ENCODE data around the gene IGF2BP2. TPM values are rescaled to one million over a fixed set of nuclear protein-coding genes. Genes with fewer than 3 reads are reported as not detected.

Gene IGF2BP2
- total and polyA plus RNA-seq, 9 of the 15 experiments (the other 6 are each of a cell fraction or from before 2014, with no cell fraction given): 3.2 to 59.6 (median 30.5) TPM

DNA sequence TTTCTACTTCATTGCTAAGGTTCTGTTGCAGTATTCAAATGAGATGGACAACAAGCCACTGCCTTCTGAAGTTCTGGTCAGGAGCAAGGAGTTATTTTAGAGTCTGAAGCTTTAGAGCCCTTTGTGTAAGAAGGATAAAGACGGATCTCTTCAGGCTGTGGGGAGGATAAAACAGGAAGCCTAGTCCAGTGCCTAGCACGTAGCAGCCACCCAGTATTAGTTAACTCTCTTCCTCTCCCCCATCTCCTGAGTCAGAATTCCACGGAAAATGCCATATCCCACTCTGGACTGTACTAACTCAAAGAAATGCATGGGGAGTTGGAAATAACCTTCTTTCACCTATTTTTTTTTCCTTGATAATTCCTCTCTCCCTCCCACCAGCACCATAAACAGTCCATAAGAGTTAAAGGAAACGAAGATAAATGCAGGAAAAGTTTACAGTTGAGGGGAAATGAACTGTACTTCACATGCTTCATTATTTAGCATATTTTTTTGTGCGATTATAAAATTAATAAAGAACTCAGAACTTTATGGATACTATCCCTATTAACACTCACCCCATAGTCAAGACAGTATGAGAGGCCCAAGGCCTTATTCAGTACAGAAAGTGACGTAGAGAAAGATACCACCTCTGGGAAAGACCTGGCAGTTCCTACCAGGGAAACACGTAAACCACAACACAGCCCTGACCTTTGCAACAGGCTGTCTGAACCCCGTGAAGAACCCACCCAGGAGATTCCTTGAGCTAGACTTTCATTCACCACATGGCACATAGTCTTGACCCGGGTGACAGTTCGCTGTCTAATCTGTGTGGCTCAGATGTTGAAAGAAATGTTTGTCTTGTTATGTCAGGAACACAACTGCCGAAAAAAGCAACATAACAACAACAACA is 9.2 kb downstream of the IGF2BP2 start (continued):
- no peak for TF ChIP-seq PCBP1 (IDR thresholded peaks at IDR 0.05; ENCODE audit: low read depth, low read length, poor library complexity, severe bottlenecking)
- TF ChIP-seq ARNT (IDR thresholded peaks at IDR 0.05): no peak
- TF ChIP-seq JUNB (CRISPR knock-in tag; conservative IDR thresholded peaks at IDR 0.05): no peak
- TF ChIP-seq, protein P1, sequence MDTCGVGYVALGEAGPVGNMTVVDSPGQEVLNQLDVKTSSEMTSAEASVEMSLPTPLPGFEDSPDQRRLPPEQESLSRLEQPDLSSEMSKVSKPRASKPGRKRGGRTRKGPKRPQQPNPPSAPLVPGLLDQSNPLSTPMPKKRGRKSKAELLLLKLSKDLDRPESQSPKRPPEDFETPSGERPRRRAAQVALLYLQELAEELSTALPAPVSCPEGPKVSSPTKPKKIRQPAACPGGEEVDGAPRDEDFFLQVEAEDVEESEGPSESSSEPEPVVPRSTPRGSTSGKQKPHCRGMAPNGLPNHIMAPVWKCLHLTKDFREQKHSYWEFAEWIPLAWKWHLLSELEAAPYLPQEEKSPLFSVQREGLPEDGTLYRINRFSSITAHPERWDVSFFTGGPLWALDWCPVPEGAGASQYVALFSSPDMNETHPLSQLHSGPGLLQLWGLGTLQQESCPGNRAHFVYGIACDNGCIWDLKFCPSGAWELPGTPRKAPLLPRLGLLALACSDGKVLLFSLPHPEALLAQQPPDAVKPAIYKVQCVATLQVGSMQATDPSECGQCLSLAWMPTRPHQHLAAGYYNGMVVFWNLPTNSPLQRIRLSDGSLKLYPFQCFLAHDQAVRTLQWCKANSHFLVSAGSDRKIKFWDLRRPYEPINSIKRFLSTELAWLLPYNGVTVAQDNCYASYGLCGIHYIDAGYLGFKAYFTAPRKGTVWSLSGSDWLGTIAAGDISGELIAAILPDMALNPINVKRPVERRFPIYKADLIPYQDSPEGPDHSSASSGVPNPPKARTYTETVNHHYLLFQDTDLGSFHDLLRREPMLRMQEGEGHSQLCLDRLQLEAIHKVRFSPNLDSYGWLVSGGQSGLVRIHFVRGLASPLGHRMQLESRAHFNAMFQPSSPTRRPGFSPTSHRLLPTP (IDR thresholded peaks at IDR 0.05; ENCODE audit: borderline replicate concordance, extremely low read depth, insufficient read length): no peak
- TF ChIP-seq EP400 (IDR thresholded peaks at IDR 0.05): 0 out of 2 replicates have a peak, but pooled peaks have one; percentile 19
- no peak for TF ChIP-seq CBFA2T2 (conservative IDR thresholded peaks at IDR 0.05)
- no peak for TF ChIP-seq EZH2 (IDR thresholded peaks at IDR 0.05; ENCODE audit: borderline replicate concordance, low read depth, low read length)
- TF ChIP-seq, protein P2, sequence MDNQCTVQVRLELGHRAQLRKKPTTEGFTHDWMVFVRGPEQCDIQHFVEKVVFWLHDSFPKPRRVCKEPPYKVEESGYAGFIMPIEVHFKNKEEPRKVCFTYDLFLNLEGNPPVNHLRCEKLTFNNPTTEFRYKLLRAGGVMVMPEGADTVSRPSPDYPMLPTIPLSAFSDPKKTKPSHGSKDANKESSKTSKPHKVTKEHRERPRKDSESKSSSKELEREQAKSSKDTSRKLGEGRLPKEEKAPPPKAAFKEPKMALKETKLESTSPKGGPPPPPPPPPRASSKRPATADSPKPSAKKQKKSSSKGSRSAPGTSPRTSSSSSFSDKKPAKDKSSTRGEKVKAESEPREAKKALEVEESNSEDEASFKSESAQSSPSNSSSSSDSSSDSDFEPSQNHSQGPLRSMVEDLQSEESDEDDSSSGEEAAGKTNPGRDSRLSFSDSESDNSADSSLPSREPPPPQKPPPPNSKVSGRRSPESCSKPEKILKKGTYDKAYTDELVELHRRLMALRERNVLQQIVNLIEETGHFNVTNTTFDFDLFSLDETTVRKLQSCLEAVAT (IDR thresholded peaks at IDR 0.05): peak in 1 of 2 experiments; percentile 49; a peak in 1 of 4 replicates
- no peak for TF ChIP-seq EWSR1 (IDR thresholded peaks at IDR 0.05; ENCODE audit: borderline replicate concordance, low read depth, partially characterized antibody)
- TF ChIP-seq, protein P3, sequence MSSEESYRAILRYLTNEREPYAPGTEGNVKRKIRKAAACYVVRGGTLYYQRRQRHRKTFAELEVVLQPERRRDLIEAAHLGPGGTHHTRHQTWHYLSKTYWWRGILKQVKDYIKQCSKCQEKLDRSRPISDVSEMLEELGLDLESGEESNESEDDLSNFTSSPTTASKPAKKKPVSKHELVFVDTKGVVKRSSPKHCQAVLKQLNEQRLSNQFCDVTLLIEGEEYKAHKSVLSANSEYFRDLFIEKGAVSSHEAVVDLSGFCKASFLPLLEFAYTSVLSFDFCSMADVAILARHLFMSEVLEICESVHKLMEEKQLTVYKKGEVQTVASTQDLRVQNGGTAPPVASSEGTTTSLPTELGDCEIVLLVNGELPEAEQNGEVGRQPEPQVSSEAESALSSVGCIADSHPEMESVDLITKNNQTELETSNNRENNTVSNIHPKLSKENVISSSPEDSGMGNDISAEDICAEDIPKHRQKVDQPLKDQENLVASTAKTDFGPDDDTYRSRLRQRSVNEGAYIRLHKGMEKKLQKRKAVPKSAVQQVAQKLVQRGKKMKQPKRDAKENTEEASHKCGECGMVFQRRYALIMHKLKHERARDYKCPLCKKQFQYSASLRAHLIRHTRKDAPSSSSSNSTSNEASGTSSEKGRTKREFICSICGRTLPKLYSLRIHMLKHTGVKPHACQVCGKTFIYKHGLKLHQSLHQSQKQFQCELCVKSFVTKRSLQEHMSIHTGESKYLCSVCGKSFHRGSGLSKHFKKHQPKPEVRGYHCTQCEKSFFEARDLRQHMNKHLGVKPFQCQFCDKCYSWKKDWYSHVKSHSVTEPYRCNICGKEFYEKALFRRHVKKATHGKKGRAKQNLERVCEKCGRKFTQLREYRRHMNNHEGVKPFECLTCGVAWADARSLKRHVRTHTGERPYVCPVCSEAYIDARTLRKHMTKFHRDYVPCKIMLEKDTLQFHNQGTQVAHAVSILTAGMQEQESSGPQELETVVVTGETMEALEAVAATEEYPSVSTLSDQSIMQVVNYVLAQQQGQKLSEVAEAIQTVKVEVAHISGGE (CRISPR knock-in tag; IDR thresholded peaks at IDR 0.05): 0 out of 6 replicates have a peak, but pooled peaks of 1 of the 3 experiments have one; percentile 6
- TF ChIP-seq, protein P4, sequence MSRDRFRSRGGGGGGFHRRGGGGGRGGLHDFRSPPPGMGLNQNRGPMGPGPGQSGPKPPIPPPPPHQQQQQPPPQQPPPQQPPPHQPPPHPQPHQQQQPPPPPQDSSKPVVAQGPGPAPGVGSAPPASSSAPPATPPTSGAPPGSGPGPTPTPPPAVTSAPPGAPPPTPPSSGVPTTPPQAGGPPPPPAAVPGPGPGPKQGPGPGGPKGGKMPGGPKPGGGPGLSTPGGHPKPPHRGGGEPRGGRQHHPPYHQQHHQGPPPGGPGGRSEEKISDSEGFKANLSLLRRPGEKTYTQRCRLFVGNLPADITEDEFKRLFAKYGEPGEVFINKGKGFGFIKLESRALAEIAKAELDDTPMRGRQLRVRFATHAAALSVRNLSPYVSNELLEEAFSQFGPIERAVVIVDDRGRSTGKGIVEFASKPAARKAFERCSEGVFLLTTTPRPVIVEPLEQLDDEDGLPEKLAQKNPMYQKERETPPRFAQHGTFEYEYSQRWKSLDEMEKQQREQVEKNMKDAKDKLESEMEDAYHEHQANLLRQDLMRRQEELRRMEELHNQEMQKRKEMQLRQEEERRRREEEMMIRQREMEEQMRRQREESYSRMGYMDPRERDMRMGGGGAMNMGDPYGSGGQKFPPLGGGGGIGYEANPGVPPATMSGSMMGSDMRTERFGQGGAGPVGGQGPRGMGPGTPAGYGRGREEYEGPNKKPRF (IDR thresholded peaks at IDR 0.05; ENCODE audit: low read depth, low read length): no peak
- TF ChIP-seq CBFB (CRISPR knock-in tag; IDR thresholded peaks at IDR 0.05): no peak
- TF ChIP-seq BMI1 (IDR thresholded peaks at IDR 0.05; ENCODE audit: low read length): no peak
- no peak for TF ChIP-seq ATF1 (CRISPR knock-in tag; IDR thresholded peaks at IDR 0.05)
- TF ChIP-seq ATF1 (tag; IDR thresholded peaks at IDR 0.05): peak; percentile 65
